HG03342 (cell line): ENCODE results near the gene RAI1.
"Not testable (repeated sequence)": the region's sequence is repeated elsewhere in the genome, so short reads cannot be mapped to it uniquely, and the experiment has no call there.

Experiments used
- ATAC-seq: cut with Tn5 transposase; IDR thresholded peaks from one replicate; pipeline ENCODE4 v1.9.1; 2021; ENCODE audit warnings: mild to moderate bottlenecking, moderate library complexity; ENCODE audit not compliant: unreplicated experiment

Gene RAI1, protein sequence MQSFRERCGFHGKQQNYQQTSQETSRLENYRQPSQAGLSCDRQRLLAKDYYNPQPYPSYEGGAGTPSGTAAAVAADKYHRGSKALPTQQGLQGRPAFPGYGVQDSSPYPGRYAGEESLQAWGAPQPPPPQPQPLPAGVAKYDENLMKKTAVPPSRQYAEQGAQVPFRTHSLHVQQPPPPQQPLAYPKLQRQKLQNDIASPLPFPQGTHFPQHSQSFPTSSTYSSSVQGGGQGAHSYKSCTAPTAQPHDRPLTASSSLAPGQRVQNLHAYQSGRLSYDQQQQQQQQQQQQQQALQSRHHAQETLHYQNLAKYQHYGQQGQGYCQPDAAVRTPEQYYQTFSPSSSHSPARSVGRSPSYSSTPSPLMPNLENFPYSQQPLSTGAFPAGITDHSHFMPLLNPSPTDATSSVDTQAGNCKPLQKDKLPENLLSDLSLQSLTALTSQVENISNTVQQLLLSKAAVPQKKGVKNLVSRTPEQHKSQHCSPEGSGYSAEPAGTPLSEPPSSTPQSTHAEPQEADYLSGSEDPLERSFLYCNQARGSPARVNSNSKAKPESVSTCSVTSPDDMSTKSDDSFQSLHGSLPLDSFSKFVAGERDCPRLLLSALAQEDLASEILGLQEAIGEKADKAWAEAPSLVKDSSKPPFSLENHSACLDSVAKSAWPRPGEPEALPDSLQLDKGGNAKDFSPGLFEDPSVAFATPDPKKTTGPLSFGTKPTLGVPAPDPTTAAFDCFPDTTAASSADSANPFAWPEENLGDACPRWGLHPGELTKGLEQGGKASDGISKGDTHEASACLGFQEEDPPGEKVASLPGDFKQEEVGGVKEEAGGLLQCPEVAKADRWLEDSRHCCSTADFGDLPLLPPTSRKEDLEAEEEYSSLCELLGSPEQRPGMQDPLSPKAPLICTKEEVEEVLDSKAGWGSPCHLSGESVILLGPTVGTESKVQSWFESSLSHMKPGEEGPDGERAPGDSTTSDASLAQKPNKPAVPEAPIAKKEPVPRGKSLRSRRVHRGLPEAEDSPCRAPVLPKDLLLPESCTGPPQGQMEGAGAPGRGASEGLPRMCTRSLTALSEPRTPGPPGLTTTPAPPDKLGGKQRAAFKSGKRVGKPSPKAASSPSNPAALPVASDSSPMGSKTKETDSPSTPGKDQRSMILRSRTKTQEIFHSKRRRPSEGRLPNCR (N-terminal part only)

DNA sequence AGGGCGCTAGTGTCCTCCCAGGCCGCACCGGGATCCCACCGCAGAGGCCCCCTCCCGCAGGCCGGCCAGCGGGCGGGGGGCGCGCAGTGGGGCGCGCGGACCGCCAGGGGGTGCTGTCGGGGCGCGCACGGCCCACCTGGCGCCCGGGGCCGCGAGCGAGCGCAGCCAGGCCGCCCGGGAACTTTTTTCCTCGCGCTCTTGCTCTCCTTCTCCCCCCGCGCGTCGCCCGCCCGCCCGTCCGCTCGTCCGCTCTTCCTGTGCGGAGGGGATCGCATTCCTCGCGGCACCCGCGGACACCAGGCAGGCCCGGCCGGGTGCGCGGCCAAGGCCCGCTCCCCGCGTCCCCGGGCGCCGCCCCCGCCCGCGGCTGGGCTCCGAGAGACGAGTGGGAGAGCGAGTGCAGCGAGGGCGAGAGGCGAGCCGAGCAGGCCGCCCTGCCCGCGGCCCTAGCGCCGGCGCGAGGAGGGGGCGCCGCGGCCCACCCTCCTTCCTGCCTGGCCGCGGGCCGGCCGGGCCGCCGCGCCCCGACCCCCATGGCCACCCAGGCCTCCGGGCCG is at the start of gene RAI1:
Gene RAI1 (plus strand): TSS at position 272 of the 557 bp plus-strand sequence. CDS start 111,491 bp downstream, outside the sequence.
- ATAC-seq, result peak; percentile 50

DNA sequence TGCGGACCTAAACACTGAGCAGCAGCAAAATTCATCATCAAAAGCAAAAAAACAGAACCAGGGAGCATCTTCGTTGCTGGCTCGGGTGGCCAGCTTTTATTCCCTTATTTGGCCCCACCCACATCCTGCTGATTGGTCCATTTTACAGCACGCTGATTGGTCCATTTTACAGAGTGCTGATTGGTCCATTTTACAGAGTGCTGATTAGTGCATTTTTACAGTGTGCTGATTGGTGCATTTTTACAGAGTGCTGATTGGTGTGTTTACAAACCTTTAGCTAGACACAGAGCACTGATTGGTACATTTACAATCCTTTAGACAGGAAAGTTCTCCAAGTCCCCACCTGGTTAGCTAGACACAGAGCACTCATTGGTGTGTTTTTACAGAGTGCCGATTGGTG is 48.6 kb upstream of the RAI1 start:
- not testable (repeated sequence) for ATAC-seq

- no peak for ATAC-seq
These were observed 47.9 kb upstream of the RAI1 start for GRCh38 chr17:17633310-17633709.

DNA sequence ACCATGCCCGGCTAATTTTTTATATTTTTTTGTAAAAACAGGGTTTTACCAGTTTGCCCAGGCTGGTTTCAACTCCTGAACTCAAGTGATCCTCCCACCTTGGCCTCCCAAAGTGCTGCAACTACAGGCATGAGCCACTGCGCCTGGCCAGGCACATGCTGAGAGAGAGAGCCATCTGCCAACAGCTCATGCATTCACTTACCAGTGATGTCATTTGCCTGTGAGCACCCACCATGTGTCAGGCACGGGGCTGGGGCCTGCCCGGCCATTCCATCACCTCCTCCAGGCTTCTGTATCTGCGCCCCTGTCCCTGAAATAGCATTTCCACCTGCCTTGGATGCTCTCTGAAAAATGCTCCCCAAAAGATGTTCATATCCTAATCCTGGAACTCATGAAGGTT is 46.1 kb upstream of the RAI1 start:
- no peak for ATAC-seq

DNA sequence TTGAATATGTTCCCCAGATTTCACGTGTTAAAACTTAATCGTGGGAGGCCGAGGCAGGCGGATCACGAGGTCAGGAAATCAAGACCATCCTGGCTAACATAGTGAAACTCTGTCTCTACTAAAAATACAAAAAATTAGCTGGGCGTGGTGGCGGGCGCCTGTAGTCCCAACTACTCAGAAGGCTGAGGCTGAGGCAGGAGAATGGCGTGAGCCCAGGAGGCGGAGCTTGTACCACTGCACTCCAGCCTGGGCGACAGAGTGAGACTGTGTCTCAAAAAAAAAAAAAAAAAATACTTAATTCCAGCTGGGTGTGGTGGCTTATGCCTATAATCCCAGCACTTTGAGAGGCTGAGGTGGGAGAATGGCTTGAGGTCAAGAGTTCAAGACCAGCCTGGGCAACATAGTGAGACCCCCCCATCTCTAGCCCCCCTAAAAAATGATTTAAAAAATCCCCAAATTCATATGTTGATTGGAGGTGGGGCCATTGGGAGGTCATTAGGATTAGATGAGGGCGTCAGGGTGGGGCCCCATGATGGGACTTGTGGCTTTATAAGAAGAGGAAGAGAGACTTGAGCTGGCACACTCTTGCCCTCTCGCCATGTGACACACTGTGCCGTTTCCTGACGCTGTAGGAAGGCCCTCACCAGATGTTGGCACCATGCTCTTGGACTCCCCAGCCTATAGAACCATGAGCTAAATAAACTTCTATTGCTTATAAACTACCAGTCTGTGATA is 45.6 kb upstream of the RAI1 start:
- not testable (repeated sequence) for ATAC-seq

DNA sequence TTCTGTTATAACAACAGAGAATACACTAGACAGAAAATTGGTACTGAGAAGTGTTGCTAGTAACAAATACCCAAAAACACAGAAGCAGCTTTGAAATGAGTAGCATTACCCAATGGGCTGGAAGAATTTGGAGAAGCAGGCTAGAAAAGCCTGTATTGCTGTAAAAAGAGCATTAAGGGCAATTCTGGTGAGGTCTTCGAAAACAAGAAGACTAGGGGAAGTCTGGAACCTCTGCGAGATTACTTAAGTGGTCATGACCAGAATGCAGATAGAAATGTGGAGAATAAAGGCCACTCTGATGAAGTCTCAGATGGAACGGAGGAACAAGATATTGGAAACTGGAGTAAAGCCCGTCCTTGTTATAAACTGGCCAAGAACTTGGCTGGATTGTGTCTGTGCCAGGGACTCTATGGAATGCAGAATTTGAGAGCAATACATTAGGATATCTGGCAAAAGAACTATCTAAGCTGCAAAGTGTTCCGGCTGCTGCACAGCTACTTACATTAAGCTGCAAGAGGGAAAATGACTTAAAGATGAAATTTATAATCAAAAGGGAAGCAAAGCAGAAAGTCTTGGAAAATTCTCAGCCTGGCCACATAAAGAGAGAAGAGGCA is 44.9 kb upstream of the RAI1 start:
- no peak for ATAC-seq

DNA sequence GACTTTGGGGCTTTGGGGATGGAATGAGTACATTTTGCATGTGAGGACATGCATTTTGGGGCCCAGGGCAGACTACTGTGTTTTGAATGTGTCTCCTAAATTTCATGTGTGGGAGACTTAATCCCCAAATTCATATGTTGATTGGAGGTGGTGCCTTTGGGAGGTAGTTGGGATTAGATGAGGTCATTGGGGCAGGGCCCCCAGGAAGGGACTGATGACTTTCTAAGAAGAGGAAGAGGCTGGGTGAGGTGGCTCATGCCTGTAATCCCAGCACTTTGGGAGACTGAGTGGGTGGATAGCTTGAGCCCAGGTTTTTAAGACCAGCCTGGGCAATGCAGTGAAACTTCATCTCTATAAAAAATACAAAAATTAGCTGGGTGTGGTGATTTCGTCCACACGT is 42.8 kb upstream of the RAI1 start:
- no peak for ATAC-seq

GRCh38 chr17:17639661-17640270 is 41.5 kb upstream of the RAI1 start:
- not testable (repeated sequence) for ATAC-seq

GRCh38 chr17:17641621-17642409 is 39.4 kb upstream of the RAI1 start:
- no peak for ATAC-seq

- ATAC-seq, result not testable (repeated sequence)
These were observed 36.1 kb upstream of the RAI1 start for GRCh38 chr17:17645148-17645547.

- no peak for ATAC-seq
These were observed 35.3 kb upstream of the RAI1 start for GRCh38 chr17:17645961-17646360.

DNA sequence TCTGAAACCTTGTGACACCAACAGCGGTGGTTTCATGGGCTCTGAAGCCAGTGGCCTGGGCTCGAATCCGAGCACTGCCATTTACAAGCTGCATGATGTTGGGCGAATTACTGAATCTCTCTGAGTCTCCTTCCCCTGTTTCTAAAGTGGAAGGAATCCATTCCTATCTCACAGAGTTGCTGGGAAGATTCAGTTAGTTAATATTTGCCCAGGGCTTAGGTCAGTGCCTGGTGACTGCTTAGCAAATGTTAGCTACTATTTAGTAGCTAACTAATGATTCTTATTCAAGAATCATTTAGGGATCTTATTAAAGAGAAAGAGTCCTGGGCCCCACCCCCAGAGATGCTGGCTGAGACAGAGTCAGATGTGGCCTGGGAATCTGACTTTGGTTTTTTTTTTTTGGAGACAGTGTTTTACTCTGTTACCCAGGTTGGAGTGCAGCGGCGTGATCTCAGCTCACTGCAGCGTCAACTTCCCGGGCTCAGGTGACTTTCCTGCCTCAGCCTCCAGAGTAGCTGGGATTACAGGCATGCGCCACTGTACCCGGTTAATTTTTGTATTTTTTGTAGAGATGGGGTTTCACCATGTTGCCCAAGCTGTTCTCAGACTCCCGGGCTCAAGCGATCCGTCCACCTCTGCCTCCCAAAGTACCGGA is 33.6 kb upstream of the RAI1 start:
- no peak for ATAC-seq

DNA sequence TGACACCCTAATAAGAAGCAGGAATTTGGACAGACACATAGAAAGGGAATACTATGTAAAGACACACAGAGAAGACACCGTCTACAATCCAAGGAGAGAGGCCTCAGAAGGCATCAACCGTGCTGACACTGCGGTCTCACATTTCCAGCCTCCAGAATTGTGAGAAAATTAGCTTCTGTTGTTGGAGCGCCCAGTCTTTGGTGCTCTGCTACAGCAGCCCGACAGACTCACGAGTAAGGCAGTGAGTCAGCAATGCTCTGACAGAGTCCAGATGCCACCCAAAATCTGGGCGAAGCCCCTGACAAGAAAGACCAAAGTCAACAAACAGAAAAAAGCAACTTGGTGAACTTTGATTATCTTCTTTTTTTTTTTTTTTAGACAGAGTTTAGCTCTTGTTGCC is 32.5 kb upstream of the RAI1 start:
- no peak for ATAC-seq

- no peak for ATAC-seq
These were observed 30.3 kb upstream of the RAI1 start for GRCh38 chr17:17650959-17651358.

DNA sequence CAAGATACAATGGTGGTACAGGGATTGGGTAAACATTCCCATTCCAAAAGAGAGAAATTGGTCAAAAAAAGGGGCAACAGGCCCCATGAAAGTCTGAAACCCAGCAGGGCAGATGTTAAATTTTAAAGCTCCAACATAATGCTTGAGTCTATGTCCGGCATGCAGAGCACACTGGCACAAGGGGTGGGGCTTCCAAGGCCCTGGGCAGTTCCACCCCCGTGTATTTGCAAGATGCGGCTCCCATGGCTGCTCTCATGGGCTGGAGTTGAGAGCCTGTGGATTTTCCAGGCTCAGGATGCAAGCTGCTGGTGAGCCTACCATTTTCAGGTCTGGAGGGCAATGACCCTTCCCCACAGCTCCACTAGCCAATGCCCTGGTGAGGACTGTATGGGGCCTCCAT is 27.9 kb upstream of the RAI1 start:
- ATAC-seq, result no peak

DNA sequence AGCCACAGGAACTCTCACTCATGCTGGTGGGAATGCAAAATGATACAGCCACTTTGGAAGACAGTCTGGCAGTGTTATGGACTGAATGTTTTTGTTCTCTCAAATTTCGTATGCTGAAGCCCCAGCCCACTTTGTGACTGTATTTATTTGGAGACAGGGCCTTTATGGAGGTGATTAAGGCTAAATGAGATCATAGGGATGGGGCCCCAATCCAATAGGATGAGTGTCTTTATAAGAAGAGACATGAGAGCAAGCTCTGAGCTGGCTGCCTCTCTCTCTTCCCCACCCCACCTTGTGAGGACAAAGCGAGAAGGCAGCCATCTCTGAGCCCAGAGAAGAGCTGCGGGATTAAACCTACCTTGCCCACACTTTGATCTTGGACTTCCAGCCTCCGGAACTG is 21.9 kb upstream of the RAI1 start:
- ATAC-seq, result no peak

DNA sequence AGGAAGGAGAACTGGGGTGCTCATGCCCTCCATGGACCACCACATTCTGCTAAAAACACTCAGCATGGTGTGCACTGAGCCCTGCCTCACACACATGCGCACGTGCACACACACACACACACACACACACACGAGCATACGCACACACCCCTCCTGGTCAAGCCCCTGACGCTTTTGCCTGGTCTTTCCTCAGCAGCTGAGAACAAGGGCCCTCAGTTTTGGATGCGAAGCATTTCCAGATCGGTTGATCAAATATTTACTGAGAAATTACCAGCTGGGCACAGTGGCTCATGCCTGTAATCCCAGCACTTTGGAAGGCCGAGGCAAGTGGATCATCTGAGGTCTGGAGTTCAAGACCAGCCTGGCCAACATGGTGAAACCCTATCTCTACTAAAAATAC is 20.1 kb upstream of the RAI1 start:
- ATAC-seq, result no peak

- no peak for ATAC-seq
These were observed 19.3 kb upstream of the RAI1 start for GRCh38 chr17:17661834-17662385.
